ENCODE measurements around the gene TMEM184C.

GRCh38 chr4:147597561-147597960 lies 19.6 kb upstream of the TMEM184C start:
- TF ChIP-seq TAF1 (IDR thresholded peaks at IDR 0.05; ENCODE audit: borderline replicate concordance, insufficient read depth, low read length): no peak
- no peak for TF ChIP-seq SIN3A (IDR thresholded peaks at IDR 0.05; ENCODE audit: borderline replicate concordance, insufficient read depth, low read length)
- no peak for TF ChIP-seq POLR2AphosphoS5 (IDR thresholded peaks at IDR 0.05; ENCODE audit: low read depth, low read length)
- no peak for TF ChIP-seq REST (IDR thresholded peaks at IDR 0.05; ENCODE audit: insufficient read depth in 1 of 2, low read depth in 2 of 2, low read length in 2 of 2)

Measured in PFSK-1 (cell line).